RWPE2 (cell line): ENCODE results near the gene SIRT5.

Experiments
- ATAC-seq: fragments of 200-7000 bp; cut with Tn5 transposase; 3 replicates; pipeline ENCODE4 v1.9.1; 2021; ENCODE audit warnings: low read depth
- DNase-seq: peaks from one replicate; pipeline ENCODE4 v3.0.0-alpha.2; 2020; ENCODE audit warnings: low spot score
- H3K27ac ChIP-seq: fragments of 450-650 bp; 2 replicates; pipeline ENCODE4 v1.5.1; 2017; ENCODE audit warnings: mild to moderate bottlenecking; ENCODE audit not compliant: poor library complexity, severe bottlenecking
- H3K27me3 ChIP-seq: fragments of 250-450 bp; sonication (Bioruptor Pico); 2 replicates; pipeline ENCODE4 v1.5.1; 2021; ENCODE audit warnings: mild to moderate bottlenecking, moderate library complexity; ENCODE audit not compliant: insufficient read depth, poor library complexity, severe bottlenecking
- H3K36me3 ChIP-seq: fragments of 250-450 bp; sonication (Bioruptor Pico); 2 replicates; pipeline ENCODE4 v1.5.1; 2020; ENCODE audit warnings: low read depth, mild to moderate bottlenecking, moderate library complexity
- H3K4me1 ChIP-seq: fragments of 250-450 bp; sonication (Bioruptor Pico); 2 replicates; pipeline ENCODE4 v1.5.1; 2021; ENCODE audit warnings: mild to moderate bottlenecking, moderate library complexity; ENCODE audit not compliant: insufficient read depth, poor library complexity, severe bottlenecking
- H3K4me3 ChIP-seq: fragments of 250-450 bp; sonication (Bioruptor Pico); 2 replicates; pipeline ENCODE4 v1.5.1; 2021; ENCODE audit warnings: mild to moderate bottlenecking, moderate library complexity; ENCODE audit not compliant: severe bottlenecking
- H3K9me3 ChIP-seq: fragments of 250-450 bp; sonication (Bioruptor Pico); 2 replicates; pipeline ENCODE4 v1.5.1; 2021; ENCODE audit warnings: mild to moderate bottlenecking, moderate library complexity; ENCODE audit not compliant: severe bottlenecking
- TF ChIP-seq, protein P1 (sequence below): fragments of 450-650 bp; IDR thresholded peaks from one replicate; pipeline ENCODE4 v1.5.1; 2017; ENCODE audit warnings: mild to moderate bottlenecking, moderate library complexity; ENCODE audit not compliant: poor library complexity, severe bottlenecking

SIRT5 gene

DNA sequence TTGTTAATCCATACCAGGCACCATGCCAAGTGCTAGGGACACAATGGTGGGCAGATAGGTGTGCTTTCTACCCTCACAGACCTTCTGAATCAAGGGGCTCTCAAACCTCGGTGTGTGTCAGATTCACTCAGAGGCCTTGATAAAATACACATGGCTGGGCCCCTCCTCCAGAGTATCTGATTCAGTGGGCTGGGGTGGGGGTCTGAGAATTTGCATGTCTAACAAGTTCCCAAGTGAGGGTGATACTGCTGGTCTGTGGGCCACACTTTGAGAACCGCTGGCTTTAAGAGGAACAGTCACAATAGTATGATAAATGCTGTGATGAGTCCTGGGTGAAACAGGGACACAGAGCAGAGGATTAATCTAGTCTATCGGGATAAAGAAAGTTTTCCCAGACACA, 35.8 kb upstream of the SIRT5 start:
- no peak for ATAC-seq
- Histone ChIP-seq H3K4me1 (peaks cover 5% of the 10 kb centered on the region), H3K36me3 (no peaks in the 10 kb centered on the region), H3K27ac (no peak overlapping the region), H3K27me3 (no peaks in the 10 kb centered on the region), H3K9me3 (no peaks in the 10 kb centered on the region), H3K4me3 (no peak overlapping the region)
- no peak for DNase-seq
- TF ChIP-seq, protein P1, sequence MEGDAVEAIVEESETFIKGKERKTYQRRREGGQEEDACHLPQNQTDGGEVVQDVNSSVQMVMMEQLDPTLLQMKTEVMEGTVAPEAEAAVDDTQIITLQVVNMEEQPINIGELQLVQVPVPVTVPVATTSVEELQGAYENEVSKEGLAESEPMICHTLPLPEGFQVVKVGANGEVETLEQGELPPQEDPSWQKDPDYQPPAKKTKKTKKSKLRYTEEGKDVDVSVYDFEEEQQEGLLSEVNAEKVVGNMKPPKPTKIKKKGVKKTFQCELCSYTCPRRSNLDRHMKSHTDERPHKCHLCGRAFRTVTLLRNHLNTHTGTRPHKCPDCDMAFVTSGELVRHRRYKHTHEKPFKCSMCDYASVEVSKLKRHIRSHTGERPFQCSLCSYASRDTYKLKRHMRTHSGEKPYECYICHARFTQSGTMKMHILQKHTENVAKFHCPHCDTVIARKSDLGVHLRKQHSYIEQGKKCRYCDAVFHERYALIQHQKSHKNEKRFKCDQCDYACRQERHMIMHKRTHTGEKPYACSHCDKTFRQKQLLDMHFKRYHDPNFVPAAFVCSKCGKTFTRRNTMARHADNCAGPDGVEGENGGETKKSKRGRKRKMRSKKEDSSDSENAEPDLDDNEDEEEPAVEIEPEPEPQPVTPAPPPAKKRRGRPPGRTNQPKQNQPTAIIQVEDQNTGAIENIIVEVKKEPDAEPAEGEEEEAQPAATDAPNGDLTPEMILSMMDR: no peak

DNA sequence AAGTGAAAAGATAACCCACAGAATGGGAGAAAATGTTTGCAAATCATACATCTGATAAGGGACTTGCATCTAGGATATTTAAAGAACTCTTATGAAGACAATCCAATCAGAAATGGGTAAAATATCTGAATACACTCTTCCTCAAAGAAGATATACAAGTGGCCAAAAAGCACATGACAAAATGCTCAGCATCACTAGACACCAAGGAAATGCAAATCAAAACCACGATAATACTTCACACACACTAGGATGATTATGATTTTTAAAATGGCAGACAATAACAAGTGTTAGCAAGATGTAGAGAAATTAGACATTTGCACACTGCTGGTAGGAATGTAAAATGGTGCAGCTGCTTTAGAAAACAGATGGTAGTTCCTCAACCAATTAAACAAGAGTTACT, 34.8 kb upstream of the SIRT5 start:
- H3K9me3 ChIP-seq: no peaks in the 10 kb centered on the region

GRCh38 chr6:13541496-13541895, 32.9 kb upstream of the SIRT5 start:
- no peaks in the 10 kb centered on the region for H3K9me3 ChIP-seq
- no peaks in the 10 kb centered on the region for H3K36me3 ChIP-seq
- no peak for DNase-seq
- TF ChIP-seq, protein P1: no peak
- H3K27me3 ChIP-seq: no peaks in the 10 kb centered on the region
- H3K4me3 ChIP-seq: no peak overlapping the region
- H3K27ac ChIP-seq: no peak overlapping the region
- no peak for ATAC-seq
- peaks cover 5% of the 10 kb centered on the region for H3K4me1 ChIP-seq

More for the DNA sequence above, 34.8 kb upstream of the SIRT5 start:
- ATAC-seq (no peak), DNase-seq (no peak)
- H3K27ac ChIP-seq: no peak overlapping the region
- H3K4me1 ChIP-seq: peaks cover 5% of the 10 kb centered on the region
- no peaks in the 10 kb centered on the region for H3K36me3 ChIP-seq
- TF ChIP-seq, protein P1: no peak
- H3K4me3 ChIP-seq: no peak overlapping the region
- no peaks in the 10 kb centered on the region for H3K27me3 ChIP-seq

GRCh38 chr6:13544454-13545186, 29.8 kb upstream of the SIRT5 start:
- H3K36me3 ChIP-seq: no peaks in the 10 kb centered on the region
- no peak for ATAC-seq
- TF ChIP-seq, protein P1: no peak
- DNase-seq: no peak
- H3K9me3 ChIP-seq: no peaks in the 10 kb centered on the region
- H3K4me3 ChIP-seq: no peak overlapping the region
- H3K27me3 ChIP-seq: no peaks in the 10 kb centered on the region
- H3K27ac ChIP-seq: no peak overlapping the region
- no peaks in the 10 kb centered on the region for H3K4me1 ChIP-seq

DNA sequence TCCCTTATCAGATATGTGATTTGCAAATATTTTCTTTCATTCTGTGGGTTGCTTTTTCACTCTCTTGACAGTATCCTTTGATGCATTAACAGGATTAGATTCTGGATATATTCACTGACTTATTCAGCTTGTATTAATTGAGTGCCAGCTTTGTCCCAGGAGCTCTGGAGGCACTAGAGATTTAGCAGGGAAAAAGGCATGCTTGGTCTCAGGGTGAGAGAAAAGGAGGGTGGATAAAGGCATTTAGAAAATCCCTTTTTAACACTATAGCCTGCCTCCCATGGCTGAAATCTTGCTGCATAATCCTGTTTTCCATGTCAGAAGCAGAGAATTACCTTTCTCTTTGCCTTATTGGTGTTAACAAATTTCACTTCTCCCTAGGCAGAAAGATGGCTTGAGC, 28.5 kb upstream of the SIRT5 start:
- no peaks in the 10 kb centered on the region for H3K9me3 ChIP-seq
- ATAC-seq (no peak), DNase-seq (no peak)
- H3K36me3 ChIP-seq: no peaks in the 10 kb centered on the region
- no peak overlapping the region for H3K4me3 ChIP-seq
- TF ChIP-seq, protein P1: no peak
- H3K4me1 ChIP-seq: no peaks in the 10 kb centered on the region
- no peaks in the 10 kb centered on the region for H3K27me3 ChIP-seq
- H3K27ac ChIP-seq: no peak overlapping the region
